D721Med (cell line): ENCODE results near the gene CMTM7.

Experiments
- DNase-seq: peaks from one replicate; pipeline ENCODE4 v3.0.0; 2011; ENCODE audit warnings: low spot score; ENCODE audit not compliant: insufficient read length
- FAIRE-seq: peaks from 2 replicates; lab custom pipeline; 2011; peaks lifted over from hg19 to GRCh38; lab: Jason Lieb, UNC
- CTCF ChIP-seq: IDR thresholded peaks from 2 replicates; pipeline ENCODE4 v1.5.1; 2012; ENCODE audit warnings: mild to moderate bottlenecking, control low read depth; ENCODE audit not compliant: insufficient read depth; ENCODE audit errors: missing control alignments

Gene CMTM7

GRCh38 chr3:32488474-32489008 is 96.9 kb downstream of the CMTM7 start:
- FAIRE-seq (no peak), DNase-seq (no peak)

GRCh38 chr3:32492684-32493436 is 101.2 kb downstream of the CMTM7 start:
- no peak for FAIRE-seq
- DNase-seq, result no peak
- TF ChIP-seq CTCF, result no peak

More at GRCh38 chr3:32488474-32489008, 96.9 kb downstream of the CMTM7 start:
- no peak for TF ChIP-seq CTCF

- DNase-seq, result no peak
- no peak for TF ChIP-seq CTCF
- no peak for FAIRE-seq
Observed at GRCh38 chr3:32493437-32494414, 102.1 kb downstream of the CMTM7 start.

- no peak for FAIRE-seq
Observed at GRCh38 chr3:32495085-32495484, 103.4 kb downstream of the CMTM7 start.

GRCh38 chr3:32495609-32496008 is 104.0 kb downstream of the CMTM7 start:
- FAIRE-seq (no peak), DNase-seq (no peak)
- TF ChIP-seq CTCF, result no peak

More at GRCh38 chr3:32495085-32495484, 103.4 kb downstream of the CMTM7 start:
- no peak for DNase-seq
- TF ChIP-seq CTCF, result no peak

GRCh38 chr3:32498252-32498651 is 106.6 kb downstream of the CMTM7 start:
- FAIRE-seq (no peak), DNase-seq (no peak)

More at GRCh38 chr3:32498252-32498651, 106.6 kb downstream of the CMTM7 start:
- TF ChIP-seq CTCF, result no peak
